HG03175 (cell line): ENCODE data around the gene SDK1.
"Not testable (repeated sequence)": the region's sequence is repeated elsewhere in the genome, so short reads cannot be mapped to it uniquely, and the experiment has no call there.

Experiments used
- ATAC-seq: cut with Tn5 transposase; IDR thresholded peaks from one replicate; pipeline ENCODE4 v1.9.1; 2021; ENCODE audit warnings: mild to moderate bottlenecking, moderate library complexity; ENCODE audit not compliant: unreplicated experiment

Gene SDK1

GRCh38 chr7:4308205-4308590 is 1007.1 kb downstream of the SDK1 start:
- ATAC-seq = no peak

- ATAC-seq = not testable (repeated sequence)
Observed at GRCh38 chr7:4313911-4314310, 1012.9 kb downstream of the SDK1 start.

- ATAC-seq = not testable (repeated sequence)
Observed at GRCh38 chr7:4314316-4314715, 1013.3 kb downstream of the SDK1 start.
